Psoas muscle (tissue), 8 donors: ENCODE measurements around the gene MVK. TPM values are rescaled to one million over a fixed set of nuclear protein-coding genes. Genes with fewer than 3 reads are reported as not detected.

ENCODE experiments used
- ATAC-seq, 4 donors: fragments of 200-7000 bp; cut with Tn5 transposase; one replicate each; pipeline ENCODE4 v1.9.1; 2020; ENCODE audit warnings: moderate library complexity in 3 of 4, mild to moderate bottlenecking in 2 of 4
- DNase-seq, 2 donors: peaks; one replicate each; pipeline ENCODE4 v3.0.0-alpha.2; 2020
- H3K27ac ChIP-seq: fragments of 200-600 bp; one replicate; pipeline ENCODE4 v1.8.0; 2022
- H3K27me3 ChIP-seq, 3 donors: fragments of 200-600 bp in 1 of 3; one replicate each; pipeline versions ENCODE4 v1.6.1 to v1.8.0; 2013 to 2022; ENCODE audit warnings: low read length in 2 of 3, mild to moderate bottlenecking in 2 of 3, moderate library complexity in 1 of 3; ENCODE audit not compliant: insufficient read depth in 3 of 3
- H3K36me3 ChIP-seq, 2 donors: fragments of 200-600 bp in 1 of 2; one replicate each; pipeline versions ENCODE4 v1.6.1 to v1.8.0; 2013 to 2022; ENCODE audit warnings: low read depth in 1 of 2, mild to moderate bottlenecking in 1 of 2, moderate library complexity in 1 of 2; ENCODE audit not compliant: insufficient read depth in 1 of 2
- H3K4me1 ChIP-seq: fragments of 200-600 bp; one replicate; pipeline ENCODE4 v1.8.0; 2022
- H3K4me3 ChIP-seq: fragments of 200-600 bp; one replicate; pipeline ENCODE4 v1.8.0; 2022; ENCODE audit warnings: mild to moderate bottlenecking
- H3K9me3 ChIP-seq: fragments of 200-600 bp; one replicate; pipeline ENCODE4 v1.8.0; 2022
- WGBS, 3 donors: extraction: QIAGEN DNeasy Blood & Tissue Kit; methylation state at CpG; one replicate each; pipeline versions ENCODE4 v1.1.6 to v1.1.7; 2013; 5-methylcytosine and 5-hydroxymethylcytosine counted together
- intact Hi-C, 2 donors: fragments of 100-400 bp; cut with DNase I; formaldehyde crosslinking; loops; one replicate each; pipeline versions ENCODE4 v1.11.0 to v1.14.2; 2022
- polyA plus RNA-seq, 3 donors: library from polyadenylated mRNA; stranded (reverse); fragments of 200-250 nt; gene quantifications; one replicate each; pipeline ENCODE4 v1.2.3, GENCODE V29; 2013
- total RNA-seq, 4 donors: library from RNA; stranded (reverse); fragmentation: NEBNext Ultra II Directional in 2 of 4; extraction: Animal tissue kit (Norgen Biotek cat#: 25700) in 2 of 4; gene quantifications; one replicate each; pipeline versions ENCODE4 v1.2.1 to v1.2.4, GENCODE V29; 2021 to 2023
- TF ChIP-seq, protein P1 (sequence below): fragments of 200-600 bp; IDR thresholded peaks from one replicate; pipeline ENCODE4 v1.8.0; 2022; ENCODE audit warnings: antibody characterized with exemption
- donor health status: healthy with polysubstance abuse.
- donor health status: DM: no; HTN: no; CAD: no; lungs with moderate emphysema.
- donor health status: Bipolar disorder and iron deficiency.
- donor health status: healthy.
- donor health status: DM: yes; HTN: yes; CAD: no.
- donor health status: DM: no; HTN: no; CAD: no.
- donor health status: DM: no; HTN: no; CAD: no.
- donor health status: DM: yes; HTN: yes; CAD: no.

MVK gene
- total and polyA plus RNA-seq, 7 donors: 6.4 to 11.4 (median 9.7) TPM

DNA sequence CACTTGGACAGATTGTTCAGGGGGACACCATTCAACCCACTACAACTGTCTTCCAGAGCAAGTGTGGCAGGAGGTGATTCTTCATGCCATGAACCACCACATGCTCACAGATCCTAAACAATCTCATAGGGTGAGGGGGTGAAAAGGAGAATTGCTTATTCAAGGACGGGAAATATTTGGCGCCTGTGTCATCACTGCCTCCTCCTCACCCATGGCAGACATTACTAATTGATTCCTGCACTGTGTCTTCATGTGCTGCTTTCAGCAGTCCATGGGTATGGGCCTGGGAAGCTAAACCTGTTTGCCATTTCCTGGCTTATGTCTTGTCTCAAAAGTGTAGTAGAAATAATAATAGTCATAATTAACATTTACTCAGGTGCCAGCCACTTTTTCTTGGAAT is 31.6 kb upstream of the MVK start:
- Histone ChIP-seq H3K36me3 (peaks cover 0 to 34% of the 10 kb centered on the region in 2 donors), H3K4me3 (no peak overlapping the region), H3K27ac (no peak overlapping the region), H3K27me3 (no peaks in the 10 kb centered on the region), H3K9me3 (no peaks in the 10 kb centered on the region), H3K4me1 (peaks cover 7% of the 10 kb centered on the region)
- TF ChIP-seq, protein P1, sequence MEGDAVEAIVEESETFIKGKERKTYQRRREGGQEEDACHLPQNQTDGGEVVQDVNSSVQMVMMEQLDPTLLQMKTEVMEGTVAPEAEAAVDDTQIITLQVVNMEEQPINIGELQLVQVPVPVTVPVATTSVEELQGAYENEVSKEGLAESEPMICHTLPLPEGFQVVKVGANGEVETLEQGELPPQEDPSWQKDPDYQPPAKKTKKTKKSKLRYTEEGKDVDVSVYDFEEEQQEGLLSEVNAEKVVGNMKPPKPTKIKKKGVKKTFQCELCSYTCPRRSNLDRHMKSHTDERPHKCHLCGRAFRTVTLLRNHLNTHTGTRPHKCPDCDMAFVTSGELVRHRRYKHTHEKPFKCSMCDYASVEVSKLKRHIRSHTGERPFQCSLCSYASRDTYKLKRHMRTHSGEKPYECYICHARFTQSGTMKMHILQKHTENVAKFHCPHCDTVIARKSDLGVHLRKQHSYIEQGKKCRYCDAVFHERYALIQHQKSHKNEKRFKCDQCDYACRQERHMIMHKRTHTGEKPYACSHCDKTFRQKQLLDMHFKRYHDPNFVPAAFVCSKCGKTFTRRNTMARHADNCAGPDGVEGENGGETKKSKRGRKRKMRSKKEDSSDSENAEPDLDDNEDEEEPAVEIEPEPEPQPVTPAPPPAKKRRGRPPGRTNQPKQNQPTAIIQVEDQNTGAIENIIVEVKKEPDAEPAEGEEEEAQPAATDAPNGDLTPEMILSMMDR: no peak
- ATAC-seq (no peak), DNase-seq (no peak)
- whole genome bisulfite sequencing, 3 donors: 81 to 97% (median 89%) methylated on average over 2 of the region's 2 CpGs
- intact Hi-C loops: no loop called here

GRCh38 chr12:109542876-109543275 is 30.7 kb upstream of the MVK start:
- Histone ChIP-seq H3K4me3 (no peak overlapping the region), H3K27me3 (peaks cover 0 to 2% (median 0%) of the 10 kb centered on the region in 3 donors), H3K36me3 (peaks cover 0 to 26% of the 10 kb centered on the region in 2 donors), H3K27ac (no peak overlapping the region), H3K9me3 (no peaks in the 10 kb centered on the region), H3K4me1 (peaks cover 7% of the 10 kb centered on the region)
- TF ChIP-seq, protein P1: no peak
- WGBS, 3 donors: 65 to 74% (median 70%) methylated on average over 6 of the region's 6 CpGs
- intact Hi-C loops: no loop called here
- ATAC-seq (no peak), DNase-seq (no peak)

DNA sequence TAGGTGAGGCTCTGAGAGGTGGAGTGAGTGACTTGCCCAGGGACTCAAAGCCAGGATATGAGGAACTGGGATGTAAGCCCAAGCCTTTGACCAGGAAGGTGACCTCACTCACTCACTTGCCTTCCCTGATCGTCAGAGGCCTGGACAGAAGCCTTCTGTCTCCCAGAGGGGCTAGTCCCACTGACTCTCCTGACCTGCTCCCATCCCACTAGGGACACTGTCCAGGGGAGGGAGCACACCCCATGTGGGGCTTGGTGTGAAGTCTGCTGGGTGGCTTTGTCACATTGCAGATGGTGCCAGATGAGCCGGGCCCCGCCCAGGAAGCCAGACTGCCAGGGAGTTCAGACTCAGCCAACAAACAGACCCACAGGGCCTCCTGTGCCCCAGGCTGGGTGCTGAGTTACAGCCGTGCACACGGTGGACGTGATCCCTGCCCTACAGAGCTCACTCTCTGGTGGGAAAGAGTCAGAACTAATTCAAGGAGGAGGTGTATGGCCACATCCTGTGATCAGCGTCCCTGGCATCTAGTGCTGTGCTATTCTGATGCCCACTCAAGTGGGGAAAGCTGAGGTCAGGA is 28.6 kb upstream of the MVK start:
- TF ChIP-seq, protein P1: no peak
- peak overlapping the region; percentile 38 for H3K27ac ChIP-seq
- no peaks in the 10 kb centered on the region for H3K9me3 ChIP-seq
- DNase-seq (no peak), ATAC-seq (peak; percentile 56 to 81 (median 75))
- WGBS, 3 donors: 12 to 22% (median 17%) methylated on average over 7 of the region's 7 CpGs
- no peak overlapping the region for H3K4me3 ChIP-seq
- H3K36me3 ChIP-seq: peaks cover 0 to 5% of the 10 kb centered on the region in 2 donors
- intact Hi-C loops: no loop called here
- peaks cover 0 to 24% (median 12%) of the 10 kb centered on the region in 3 donors for H3K27me3 ChIP-seq
- peaks cover 7% of the 10 kb centered on the region for H3K4me1 ChIP-seq

GRCh38 chr12:109545826-109546225 is 27.8 kb upstream of the MVK start:
- intact Hi-C loops: no loop called here
- ATAC-seq (no peak), DNase-seq (peak in 1 of 2 donors; percentile 7)
- TF ChIP-seq, protein P1: no peak
- 69 to 76% (median 75%) methylated on average over 5 of the region's 5 CpGs for WGBS, 3 donors
- no peak overlapping the region for H3K4me3 ChIP-seq
- H3K9me3 ChIP-seq: no peaks in the 10 kb centered on the region
- H3K27me3 ChIP-seq: peaks cover 0 to 31% (median 14%) of the 10 kb centered on the region in 3 donors
- no peaks in the 10 kb centered on the region for H3K36me3 ChIP-seq
- peaks cover 7% of the 10 kb centered on the region for H3K4me1 ChIP-seq
- peak overlapping the region; percentile 38 for H3K27ac ChIP-seq

GRCh38 chr12:109547286-109547685 is 26.3 kb upstream of the MVK start:
- no peak for ATAC-seq
- H3K4me3 ChIP-seq: no peak overlapping the region
- peaks cover 0 to 43% (median 14%) of the 10 kb centered on the region in 3 donors for H3K27me3 ChIP-seq
- no peaks in the 10 kb centered on the region for H3K9me3 ChIP-seq
- peaks cover 7% of the 10 kb centered on the region for H3K4me1 ChIP-seq
- WGBS, 3 donors: 87 to 89% (median 88%) methylated on average over 18 of the region's 18 CpGs
- DNase-seq: peak in 1 of 2 donors; percentile 25
- H3K36me3 ChIP-seq: no peaks in the 10 kb centered on the region
- intact Hi-C loops: no loop called here
- H3K27ac ChIP-seq: no peak overlapping the region
- TF ChIP-seq, protein P1: no peak
